ENCODE measurements around the gene GLOD4. TPM values are rescaled to one million over a fixed set of nuclear protein-coding genes. Genes with fewer than 3 reads are reported as not detected.

Gene GLOD4
- total RNA-seq, 1 experiment from 2014 or later: 33.8 TPM

DNA sequence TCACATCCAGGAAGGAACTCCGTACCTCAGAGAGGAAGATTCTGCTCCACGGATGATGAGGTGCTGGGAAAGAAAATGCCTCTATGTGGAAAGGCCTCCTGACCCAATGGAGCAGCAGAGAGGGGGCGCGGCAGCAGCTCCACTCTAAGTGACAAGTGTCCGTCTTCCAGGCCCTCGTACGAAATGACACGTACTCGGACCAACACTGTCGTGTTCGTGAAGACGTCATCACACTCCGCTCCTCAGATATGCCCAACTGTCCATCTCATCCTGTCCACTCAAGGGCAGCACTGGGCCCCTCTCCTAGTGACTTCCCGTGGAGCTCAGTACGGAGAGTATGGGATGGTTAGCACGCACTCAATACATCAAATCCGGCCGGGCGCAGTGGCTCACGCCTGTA is 32.3 kb upstream of the GLOD4 start:
- Histone ChIP-seq H3K27me3 (ENCODE audit: low read length) (no peaks in the 10 kb centered on the region), H3K4me2 (ENCODE audit: low read length) (no peak overlapping the region), H3K9ac (ENCODE audit: low read length) (no peak overlapping the region), H3K4me1 (ENCODE audit: insufficient read depth, low read length) (no peaks in the 10 kb centered on the region), H3K36me3 (ENCODE audit: low read depth, low read length) (no peaks in the 10 kb centered on the region), H3K9me3 (ENCODE audit: low read length) (no peaks in the 10 kb centered on the region), H3F3A (ENCODE audit: low read length, unreplicated experiment) (no peaks in the 10 kb centered on the region), H3K9me2 (replicated peaks; ENCODE audit: low read length) (no peaks in the 10 kb centered on the region), H4K20me1 (ENCODE audit: low read length) (no peaks in the 10 kb centered on the region), H3K4me3 (ENCODE audit: low read length) (no peak overlapping the region), H2AFZ (ENCODE audit: low read length) (no peak overlapping the region), H3K27ac (ENCODE audit: low read length) (no peak overlapping the region), H3K79me2 (ENCODE audit: low read length) (no peaks in the 10 kb centered on the region)
- CTCF ChIA-PET: no interaction called here
- TF ChIP-seq EZH2 (IDR thresholded peaks at IDR 0.05; ENCODE audit: low read length, unreplicated experiment) (no peak), EZH2phosphoT487 (IDR thresholded peaks at IDR 0.05; ENCODE audit: borderline replicate concordance, low read length) (no peak)
- TF ChIP-seq, protein P1, sequence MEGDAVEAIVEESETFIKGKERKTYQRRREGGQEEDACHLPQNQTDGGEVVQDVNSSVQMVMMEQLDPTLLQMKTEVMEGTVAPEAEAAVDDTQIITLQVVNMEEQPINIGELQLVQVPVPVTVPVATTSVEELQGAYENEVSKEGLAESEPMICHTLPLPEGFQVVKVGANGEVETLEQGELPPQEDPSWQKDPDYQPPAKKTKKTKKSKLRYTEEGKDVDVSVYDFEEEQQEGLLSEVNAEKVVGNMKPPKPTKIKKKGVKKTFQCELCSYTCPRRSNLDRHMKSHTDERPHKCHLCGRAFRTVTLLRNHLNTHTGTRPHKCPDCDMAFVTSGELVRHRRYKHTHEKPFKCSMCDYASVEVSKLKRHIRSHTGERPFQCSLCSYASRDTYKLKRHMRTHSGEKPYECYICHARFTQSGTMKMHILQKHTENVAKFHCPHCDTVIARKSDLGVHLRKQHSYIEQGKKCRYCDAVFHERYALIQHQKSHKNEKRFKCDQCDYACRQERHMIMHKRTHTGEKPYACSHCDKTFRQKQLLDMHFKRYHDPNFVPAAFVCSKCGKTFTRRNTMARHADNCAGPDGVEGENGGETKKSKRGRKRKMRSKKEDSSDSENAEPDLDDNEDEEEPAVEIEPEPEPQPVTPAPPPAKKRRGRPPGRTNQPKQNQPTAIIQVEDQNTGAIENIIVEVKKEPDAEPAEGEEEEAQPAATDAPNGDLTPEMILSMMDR (conservative IDR thresholded peaks at IDR 0.05; ENCODE audit: low read depth, low read length): no peak
- DNase-seq (no peak), ATAC-seq (no peak)
- no TSS peak for BruUV-seq (replicated peaks)
- intact Hi-C loops (cut with micrococcal nuclease): no loop called here
- POLR2A ChIA-PET (ENCODE audit: unreplicated experiment): no interaction called here

DNA sequence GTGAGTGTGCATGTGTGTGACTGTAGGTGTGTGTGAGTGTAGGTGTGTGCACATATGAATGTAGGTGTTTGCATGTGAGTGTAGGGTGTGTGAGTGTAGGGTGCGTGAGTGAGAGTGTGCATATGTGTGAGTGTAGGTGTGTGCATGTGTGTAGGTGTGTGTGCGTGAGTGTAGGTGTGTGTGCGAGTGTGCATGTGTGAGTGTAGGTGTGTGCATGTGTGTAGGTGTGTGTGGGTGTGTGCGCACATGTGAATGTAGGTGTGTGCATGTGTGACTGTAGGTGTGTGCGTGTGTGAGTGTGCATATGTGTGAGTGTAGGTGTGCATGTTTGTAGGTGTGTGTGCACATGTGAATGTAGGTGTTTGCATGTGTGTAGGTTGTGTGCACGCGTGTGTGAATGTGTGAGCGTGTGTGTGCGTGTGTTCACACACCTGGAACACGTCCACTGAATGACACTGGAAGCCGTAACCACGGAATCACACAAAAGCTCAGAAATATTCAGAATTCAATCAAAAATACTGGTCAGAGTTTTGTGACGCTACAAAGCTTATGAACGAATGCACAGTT is 30.6 kb upstream of the GLOD4 start:
- Histone ChIP-seq H3K9me3 (ENCODE audit: low read length) (no peaks in the 10 kb centered on the region), H3K79me2 (ENCODE audit: low read length) (no peaks in the 10 kb centered on the region), H3K4me1 (ENCODE audit: insufficient read depth, low read length) (no peaks in the 10 kb centered on the region), H2AFZ (ENCODE audit: low read length) (no peak overlapping the region), H3K4me3 (ENCODE audit: low read length) (no peak overlapping the region), H3K27me3 (ENCODE audit: low read length) (no peaks in the 10 kb centered on the region), H3K27ac (ENCODE audit: low read length) (no peak overlapping the region), H3K36me3 (ENCODE audit: low read depth, low read length) (no peaks in the 10 kb centered on the region), H3F3A (ENCODE audit: low read length, unreplicated experiment) (no peaks in the 10 kb centered on the region), H4K20me1 (ENCODE audit: low read length) (no peaks in the 10 kb centered on the region), H3K9ac (ENCODE audit: low read length) (no peak overlapping the region), H3K4me2 (ENCODE audit: low read length) (no peak overlapping the region), H3K9me2 (replicated peaks; ENCODE audit: low read length) (no peaks in the 10 kb centered on the region)
- CTCF ChIA-PET: no interaction called here
- BruUV-seq (replicated peaks): no TSS peak
- POLR2A ChIA-PET (ENCODE audit: unreplicated experiment): no interaction called here
- intact Hi-C loops (cut with micrococcal nuclease): no loop called here
- DNase-seq (no peak), ATAC-seq (no peak)
- TF ChIP-seq EZH2 (IDR thresholded peaks at IDR 0.05; ENCODE audit: low read length, unreplicated experiment): no peak
- TF ChIP-seq, protein P1 (conservative IDR thresholded peaks at IDR 0.05; ENCODE audit: low read depth, low read length): no peak
- TF ChIP-seq EZH2phosphoT487 (IDR thresholded peaks at IDR 0.05; ENCODE audit: borderline replicate concordance, low read length): no peak

DNA sequence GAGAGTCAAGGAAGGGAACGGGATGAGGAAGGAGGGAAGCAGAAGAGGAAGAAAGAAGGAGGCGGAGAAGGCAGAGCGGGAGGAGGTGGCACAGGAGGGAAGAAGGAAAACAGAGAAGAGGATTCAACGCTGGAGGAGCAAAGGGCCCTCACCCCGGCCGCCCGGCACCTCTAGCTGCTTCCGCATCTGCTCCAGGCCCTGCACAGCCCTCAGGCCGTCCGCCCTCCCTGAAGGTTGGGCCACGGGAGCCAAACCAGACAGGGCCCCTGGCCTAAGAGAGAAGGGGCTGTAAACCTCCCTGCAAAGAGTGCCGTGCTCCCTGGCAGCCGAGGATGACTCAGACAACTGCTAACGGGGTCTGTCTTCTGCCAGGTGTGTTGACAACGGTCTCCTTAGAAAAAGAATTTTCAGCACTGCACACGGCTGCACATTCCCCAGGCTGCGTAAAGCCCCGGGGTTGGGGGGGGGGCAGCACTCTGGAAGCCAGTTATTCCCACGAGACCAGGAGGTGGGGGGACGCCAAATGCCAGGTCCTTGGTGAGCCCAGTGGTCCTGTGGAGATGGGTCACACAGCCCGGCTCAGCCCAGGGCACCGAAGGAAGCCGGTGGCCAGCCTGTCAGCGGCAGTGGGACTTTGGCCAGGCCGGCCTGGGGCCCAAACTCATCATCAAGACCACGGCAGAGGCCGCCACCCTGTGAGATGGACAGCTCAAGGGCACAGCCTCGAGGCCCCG is 29.1 kb upstream of the GLOD4 start:
- Histone ChIP-seq H3K36me3 (ENCODE audit: low read depth, low read length) (no peaks in the 10 kb centered on the region), H3F3A (ENCODE audit: low read length, unreplicated experiment) (no peaks in the 10 kb centered on the region), H2AFZ (ENCODE audit: low read length) (no peak overlapping the region), H3K9ac (ENCODE audit: low read length) (no peak overlapping the region), H3K9me2 (replicated peaks; ENCODE audit: low read length) (no peaks in the 10 kb centered on the region), H3K27ac (ENCODE audit: low read length) (no peak overlapping the region), H3K4me3 (ENCODE audit: low read length) (no peak overlapping the region), H4K20me1 (ENCODE audit: low read length) (no peaks in the 10 kb centered on the region), H3K9me3 (ENCODE audit: low read length) (no peaks in the 10 kb centered on the region), H3K4me1 (ENCODE audit: insufficient read depth, low read length) (no peaks in the 10 kb centered on the region), H3K79me2 (ENCODE audit: low read length) (no peaks in the 10 kb centered on the region), H3K27me3 (ENCODE audit: low read length) (no peaks in the 10 kb centered on the region), H3K4me2 (ENCODE audit: low read length) (no peak overlapping the region)
- POLR2A ChIA-PET (ENCODE audit: unreplicated experiment): no interaction called here
- BruUV-seq (replicated peaks): no TSS peak
- TF ChIP-seq, protein P1 (conservative IDR thresholded peaks at IDR 0.05; ENCODE audit: low read depth, low read length): no peak
- TF ChIP-seq EZH2 (IDR thresholded peaks at IDR 0.05; ENCODE audit: low read length, unreplicated experiment): no peak
- TF ChIP-seq EZH2phosphoT487 (IDR thresholded peaks at IDR 0.05; ENCODE audit: borderline replicate concordance, low read length): no peak
- intact Hi-C loops (cut with micrococcal nuclease): no loop called here
- CTCF ChIA-PET: no interaction called here
- DNase-seq (no peak), ATAC-seq (no peak)
